ENCODE data around the gene WFDC1.

- no peak for TF ChIP-seq CTCF (IDR thresholded peaks at IDR 0.05)
- no peak for TF ChIP-seq ZFX (IDR thresholded peaks at IDR 0.05; ENCODE audit: borderline replicate concordance)
Measured at GRCh38 chr16:84341528-84342295, 47.0 kb downstream of the WFDC1 start.
